Transverse colon (tissue), 4 donors: Measurements from ENCODE around the gene AP1S3. TPM values are rescaled to one million over a fixed set of nuclear protein-coding genes. Genes with fewer than 3 reads are reported as not detected.

Experiments used
- DNase-seq: peaks from one replicate; pipeline ENCODE4 v3.0.0-alpha.2; 2019
- H3K27ac ChIP-seq, 4 donors: fragments of 200-600 bp; sonication (generic); 2 replicates each; pipeline ENCODE4 v1.5.1; 2016 to 2018; ENCODE audit warnings: inconsistent platforms in 4 of 4
- H3K27me3 ChIP-seq: fragments of 200-600 bp; sonication (generic); 2 replicates; pipeline ENCODE4 v1.5.1; 2017; ENCODE audit warnings: inconsistent platforms
- H3K36me3 ChIP-seq, 4 donors: fragments of 200-600 bp; sonication (generic); 2 replicates each; pipeline ENCODE4 v1.5.1; 2017 to 2019; ENCODE audit warnings: inconsistent platforms in 4 of 4
- H3K4me1 ChIP-seq, 4 donors: fragments of 200-600 bp; sonication (generic); 2 replicates each; pipeline ENCODE4 v1.5.1; 2017 to 2020; ENCODE audit warnings: inconsistent platforms in 4 of 4
- H3K4me3 ChIP-seq, 4 donors: fragments of 200-600 bp; sonication (generic); 1 replicate in 1 of 4; 2 replicates in 3 of 4; pipeline versions ENCODE4 v1.5.1 to v1.6.1; 2017 to 2019; ENCODE audit warnings: inconsistent platforms in 4 of 4
- H3K9me3 ChIP-seq, 2 donors: fragments of 200-600 bp; sonication (generic); 2 replicates each; pipeline ENCODE4 v1.5.1; 2017 to 2019; ENCODE audit warnings: inconsistent platforms in 2 of 2
- CTCF ChIP-seq, 5 experiments: fragments of 200-600 bp in 3 of 5; fragments of 450-650 bp in 2 of 5; sonication (generic) in 3 of 5; IDR thresholded peaks; 1 replicate in 2 of 5; 2 replicates in 3 of 5; pipeline ENCODE4 v1.5.1; 2016 to 2017; ENCODE audit warnings: antibody characterized with exemption in 5 of 5, inconsistent platforms in 3 of 5, mild to moderate bottlenecking in 2 of 5, moderate library complexity in 1 of 5
- EP300 ChIP-seq: sonication (generic); formaldehyde crosslinking; IDR thresholded peaks from one replicate; pipeline ENCODE4 v1.6.1; 2017; ENCODE audit warnings: antibody characterized with exemption, low read depth
- POLR2A ChIP-seq: fragments of 450-650 bp; IDR thresholded peaks from one replicate; pipeline ENCODE4 v1.6.1; 2016; ENCODE audit warnings: antibody characterized with exemption, mild to moderate bottlenecking, moderate library complexity
- POLR2AphosphoS5 ChIP-seq, 3 donors: sonication (generic); formaldehyde crosslinking; IDR thresholded peaks; one replicate each; pipeline ENCODE4 v1.6.1; 2016; ENCODE audit warnings: antibody characterized with exemption in 3 of 3
- WGBS, 2 donors: methylation state at CpG; one replicate each; pipeline ENCODE4 v1.1.5; 2018; ENCODE audit warnings: low coverage in 1 of 2; 5-methylcytosine and 5-hydroxymethylcytosine counted together
- in situ Hi-C, 4 donors: fragments of 200-750 bp; cut with MboI; loops; one replicate each; pipeline versions ENCODE4 v1.15.0 to v1.15.1; 2017; ENCODE audit warnings: low sequenced_read_pairs in 3 of 4, low pct_ligation_motif_present in 1 of 4, low pct_unique_long_range_greater_than_20kb in 1 of 4
- intact Hi-C: fragments of 100-400 bp; cut with DNase I; formaldehyde crosslinking; loops from one replicate; pipeline ENCODE4 v1.15.1; 2023; ENCODE audit warnings: low total_unique reads
- total RNA-seq, 4 donors: library from RNA; depleted of rRNA; stranded (reverse); fragments of >200 nt; gene quantifications; one replicate each; pipeline ENCODE4 v1.1.0, GENCODE V29; 2016

The AP1S3 gene
- total RNA-seq, 4 donors from 2014 or later: 2.3 to 6.7 (median 3.0) TPM; not detected in 1

- WGBS, 2 donors: 97 to 100% methylated on average over 2 of the region's 2 CpGs
- no peaks in the 10 kb centered on the region for H3K36me3 ChIP-seq
- no peaks in the 10 kb centered on the region for H3K4me1 ChIP-seq
- no peaks in the 10 kb centered on the region for H3K9me3 ChIP-seq
- intact Hi-C loops: no loop called here
- DNase-seq: no peak
- no peak overlapping the region for H3K27ac ChIP-seq
- TF ChIP-seq EP300 (no peak), CTCF (IDR thresholded peaks at IDR 0.05) (no peak), POLR2A (no peak), POLR2AphosphoS5 (IDR thresholded peaks at IDR 0.05) (no peak)
- H3K27me3 ChIP-seq: no peaks in the 10 kb centered on the region
- in situ Hi-C loops: loop anchor here in 1 of 4 donors (25.0 kb wide), 1 partner anchor 851 kb away; no protein-coding TSS in a partner anchor
- no peak overlapping the region for H3K4me3 ChIP-seq
Observed at GRCh38 chr2:223813329-223813728, 24.1 kb downstream of the AP1S3 start.

- Histone ChIP-seq H3K36me3 (no peaks in the 10 kb centered on the region), H3K4me3 (no peak overlapping the region), H3K4me1 (no peaks in the 10 kb centered on the region), H3K27me3 (no peaks in the 10 kb centered on the region), H3K27ac (no peak overlapping the region), H3K9me3 (no peaks in the 10 kb centered on the region)
- WGBS, 2 donors: 67 to 86% methylated on average over 1 to 2 of the region's 2 CpGs
- DNase-seq: no peak
- in situ Hi-C loops (loop anchor here in 1 of 4 donors (25.0 kb wide), 1 partner anchor 849 kb away; no protein-coding TSS in a partner anchor), intact Hi-C loops (no loop called here)
- no peak for TF ChIP-seq POLR2AphosphoS5 (IDR thresholded peaks at IDR 0.05)
- TF ChIP-seq CTCF (IDR thresholded peaks at IDR 0.05): no peak
- no peak for TF ChIP-seq POLR2A
- TF ChIP-seq EP300: no peak
Observed at GRCh38 chr2:223811757-223812156, 25.6 kb downstream of the AP1S3 start.

- no peak overlapping the region for H3K4me3 ChIP-seq
- TF ChIP-seq POLR2AphosphoS5 (IDR thresholded peaks at IDR 0.05): no peak
- no peak for TF ChIP-seq POLR2A
- TF ChIP-seq EP300: no peak
- no peak for TF ChIP-seq CTCF (IDR thresholded peaks at IDR 0.05)
- intact Hi-C loops: no loop called here
- WGBS, 2 donors: 86 to 100% methylated on average over 2 to 8 of the region's 8 CpGs
- H3K36me3 ChIP-seq: no peaks in the 10 kb centered on the region
- H3K27me3 ChIP-seq: no peaks in the 10 kb centered on the region
- no peaks in the 10 kb centered on the region for H3K4me1 ChIP-seq
- DNase-seq: no peak
- no peak overlapping the region for H3K27ac ChIP-seq
- in situ Hi-C loops: loop anchor here in 1 of 4 donors (25.0 kb wide), 1 partner anchor 843 kb away; no protein-coding TSS in a partner anchor
- no peaks in the 10 kb centered on the region for H3K9me3 ChIP-seq
Observed at GRCh38 chr2:223805008-223805407, 32.4 kb downstream of the AP1S3 start.

GRCh38 chr2:223801736-223802135 lies 35.6 kb downstream of the AP1S3 start:
- H3K27me3 ChIP-seq: no peaks in the 10 kb centered on the region
- no peak overlapping the region for H3K27ac ChIP-seq
- no peak for DNase-seq
- intact Hi-C loops: no loop called here
- H3K9me3 ChIP-seq: no peaks in the 10 kb centered on the region
- TF ChIP-seq CTCF (IDR thresholded peaks at IDR 0.05): no peak
- no peak for TF ChIP-seq EP300
- no peak for TF ChIP-seq POLR2A
- TF ChIP-seq POLR2AphosphoS5 (IDR thresholded peaks at IDR 0.05): no peak
- H3K4me3 ChIP-seq: no peak overlapping the region
- H3K4me1 ChIP-seq: peaks cover 0 to 3% (median 0%) of the 10 kb centered on the region in 4 donors
- in situ Hi-C loops: loop anchor here in 1 of 4 donors (25.0 kb wide), 1 partner anchor 839 kb away; no protein-coding TSS in a partner anchor
- WGBS, 2 donors: 50 to 59% methylated on average over 5 of the region's 5 CpGs
- H3K36me3 ChIP-seq: no peaks in the 10 kb centered on the region
